Measurements from ENCODE around the gene PDE4B.

PDE4B gene

GRCh38 chr1:65924471-65924870 lies 131.8 kb downstream of the PDE4B start:
- Histone ChIP-seq H3K4me2 (ENCODE audit: low read length) (no peak overlapping the region), H3F3A (ENCODE audit: insufficient read depth, low read length) (no peaks in the 10 kb centered on the region), H2AFZ (ENCODE audit: low read length) (no peak overlapping the region), H4K20me1 (ENCODE audit: insufficient read depth, low read length) (no peaks in the 10 kb centered on the region), H3K9me2 (ENCODE audit: low read depth, low read length) (no peaks in the 10 kb centered on the region), H3K36me3 (ENCODE audit: insufficient read depth, low read length) (no peaks in the 10 kb centered on the region), H3K27me3 (ENCODE audit: insufficient read depth, low read length) (no peaks in the 10 kb centered on the region), H3K27ac (ENCODE audit: low read depth, low read length, poor library complexity, severe bottlenecking) (no peak overlapping the region), H3K4me1 (ENCODE audit: insufficient read depth, low read length, severe bottlenecking) (no peaks in the 10 kb centered on the region), H3K79me2 (ENCODE audit: insufficient read depth, low read length) (no peaks in the 10 kb centered on the region), H3K4me3 (ENCODE audit: low read depth, low read length, poor library complexity, severe bottlenecking) (no peak overlapping the region), H3K9me3 (ENCODE audit: low read length) (no peaks in the 10 kb centered on the region), H3K9ac (ENCODE audit: low read length) (no peak overlapping the region)
- TF ChIP-seq CTCF (IDR thresholded peaks at IDR 0.05; ENCODE audit: low read length) (no peak), EZH2 (IDR thresholded peaks at IDR 0.05; ENCODE audit: borderline replicate concordance, low read length) (no peak)

GRCh38 chr1:65938506-65938905 lies 145.8 kb downstream of the PDE4B start:
- Histone ChIP-seq H3K4me1 (ENCODE audit: insufficient read depth, low read length, severe bottlenecking) (no peaks in the 10 kb centered on the region), H3K36me3 (ENCODE audit: insufficient read depth, low read length) (no peaks in the 10 kb centered on the region), H3F3A (ENCODE audit: insufficient read depth, low read length) (no peaks in the 10 kb centered on the region), H3K27me3 (ENCODE audit: insufficient read depth, low read length) (no peaks in the 10 kb centered on the region), H3K4me3 (ENCODE audit: low read depth, low read length, poor library complexity, severe bottlenecking) (no peak overlapping the region), H3K9me2 (ENCODE audit: low read depth, low read length) (no peaks in the 10 kb centered on the region), H3K9me3 (ENCODE audit: low read length) (no peaks in the 10 kb centered on the region), H3K27ac (ENCODE audit: low read depth, low read length, poor library complexity, severe bottlenecking) (no peak overlapping the region), H3K4me2 (ENCODE audit: low read length) (no peak overlapping the region), H2AFZ (ENCODE audit: low read length) (no peak overlapping the region), H3K9ac (ENCODE audit: low read length) (no peak overlapping the region), H4K20me1 (ENCODE audit: insufficient read depth, low read length) (no peaks in the 10 kb centered on the region), H3K79me2 (ENCODE audit: insufficient read depth, low read length) (no peaks in the 10 kb centered on the region)
- TF ChIP-seq EZH2 (IDR thresholded peaks at IDR 0.05; ENCODE audit: borderline replicate concordance, low read length) (no peak), CTCF (IDR thresholded peaks at IDR 0.05; ENCODE audit: low read length) (no peak)

- H3K9ac ChIP-seq (ENCODE audit: low read length) = no peak overlapping the region
- H3K27ac ChIP-seq (ENCODE audit: low read depth, low read length, poor library complexity, severe bottlenecking) = no peak overlapping the region
- H2AFZ ChIP-seq (ENCODE audit: low read length) = no peak overlapping the region
- no peaks in the 10 kb centered on the region for H3F3A ChIP-seq (ENCODE audit: insufficient read depth, low read length)
- H3K36me3 ChIP-seq (ENCODE audit: insufficient read depth, low read length) = no peaks in the 10 kb centered on the region
- H3K9me2 ChIP-seq (ENCODE audit: low read depth, low read length) = no peaks in the 10 kb centered on the region
- H3K4me2 ChIP-seq (ENCODE audit: low read length) = no peak overlapping the region
- no peaks in the 10 kb centered on the region for H3K79me2 ChIP-seq (ENCODE audit: insufficient read depth, low read length)
- TF ChIP-seq EZH2 (IDR thresholded peaks at IDR 0.05; ENCODE audit: borderline replicate concordance, low read length) (no peak), CTCF (IDR thresholded peaks at IDR 0.05; ENCODE audit: low read length) (no peak)
- no peaks in the 10 kb centered on the region for H3K27me3 ChIP-seq (ENCODE audit: insufficient read depth, low read length)
- H3K4me3 ChIP-seq (ENCODE audit: low read depth, low read length, poor library complexity, severe bottlenecking) = no peak overlapping the region
- no peaks in the 10 kb centered on the region for H4K20me1 ChIP-seq (ENCODE audit: insufficient read depth, low read length)
- H3K4me1 ChIP-seq (ENCODE audit: insufficient read depth, low read length, severe bottlenecking) = no peaks in the 10 kb centered on the region
- H3K9me3 ChIP-seq (ENCODE audit: low read length) = no peaks in the 10 kb centered on the region
Observed at GRCh38 chr1:65939191-65939590, 146.5 kb downstream of the PDE4B start.
